ENCODE data around the gene TFF3.
"Not testable (repeated sequence)": the region's sequence is repeated elsewhere in the genome, so short reads cannot be mapped to it uniquely, and the experiment has no call there.

TFF3 gene

GRCh38 chr21:42295845-42296244 is 19.4 kb downstream of the TFF3 start:
- in situ Hi-C loops (cut with MboI; ENCODE audit: low pct_unique_long_range_greater_than_20kb, low sequenced_read_pairs): no loop called here
- DNase-seq: no peak

DNA sequence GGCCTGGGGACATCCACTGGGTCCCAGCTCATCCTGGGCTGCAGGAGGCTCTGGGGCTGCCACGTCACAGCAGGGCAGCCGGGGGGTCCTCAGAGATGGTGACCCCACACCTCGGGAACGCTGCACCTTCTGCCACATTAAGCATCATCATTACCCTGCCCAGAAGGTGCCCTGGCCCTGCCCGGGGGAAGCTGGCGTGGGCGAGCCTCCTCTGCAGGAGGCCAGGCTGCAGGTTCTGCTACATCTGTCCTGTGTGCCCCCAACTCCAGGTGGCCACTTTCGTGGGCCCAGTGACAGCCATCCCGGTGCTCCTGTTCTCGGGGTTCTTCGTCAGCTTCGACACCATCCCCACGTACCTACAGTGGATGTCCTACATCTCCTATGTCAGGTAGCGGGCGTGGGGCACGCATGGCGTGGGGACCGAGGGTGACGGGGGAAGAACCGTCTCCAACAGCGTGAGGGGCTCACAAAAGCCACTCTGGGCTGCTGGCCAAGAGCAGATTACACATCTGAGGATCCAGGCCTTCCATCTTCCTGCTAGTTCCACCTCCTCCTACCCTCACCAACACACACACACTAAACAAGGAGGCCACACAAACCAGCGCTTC is 20.8 kb downstream of the TFF3 start:
- in situ Hi-C loops (cut with MboI; ENCODE audit: low pct_unique_long_range_greater_than_20kb, low sequenced_read_pairs): no loop called here
- DNase-seq: no peak

DNA sequence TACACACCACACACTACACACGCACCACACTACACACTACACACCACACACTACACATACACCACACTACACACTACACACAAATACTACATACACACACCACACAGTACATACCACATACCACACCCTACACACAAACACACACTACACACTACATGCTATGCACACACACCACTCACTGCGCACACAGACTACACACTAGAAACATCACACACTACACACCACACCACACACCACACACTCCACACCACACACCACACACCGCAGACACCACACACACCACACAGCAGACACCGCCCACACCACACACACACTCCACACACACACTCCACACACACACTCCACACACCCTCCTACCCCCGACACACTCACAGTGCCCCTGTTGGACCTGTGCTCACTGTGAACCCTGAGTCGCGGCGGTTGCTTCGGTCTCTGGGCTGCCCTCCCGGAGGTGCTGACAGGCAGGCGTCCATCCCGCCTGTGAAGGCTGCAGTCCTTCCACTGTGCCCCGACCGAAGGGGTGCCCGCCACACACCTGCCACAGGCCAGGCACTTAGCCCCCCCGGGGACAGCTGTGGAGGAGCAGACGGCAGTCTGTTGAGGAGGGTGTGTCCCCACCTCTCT is 21.4 kb downstream of the TFF3 start:
- no peak for DNase-seq
- in situ Hi-C loops (cut with MboI; ENCODE audit: low pct_unique_long_range_greater_than_20kb, low sequenced_read_pairs): no loop called here

DNA sequence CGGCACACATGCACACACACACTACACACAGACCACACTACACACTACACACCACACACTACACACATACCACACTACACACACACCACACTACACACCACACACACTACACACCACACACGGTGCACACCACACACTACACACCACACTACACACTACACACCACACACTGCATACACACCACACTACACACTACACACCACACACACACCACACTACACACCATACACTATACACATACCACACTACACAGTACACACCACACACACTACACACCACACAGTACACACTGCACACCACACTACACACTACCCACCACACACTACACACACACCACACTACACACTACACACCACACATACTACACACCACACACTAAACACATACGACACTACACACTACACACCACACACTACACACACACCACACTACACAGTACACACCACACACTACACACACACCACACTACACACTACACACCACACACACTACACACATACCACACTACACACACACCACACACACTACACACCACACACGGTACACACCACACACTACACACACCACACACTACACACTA is 22.6 kb downstream of the TFF3 start:
- DNase-seq; in situ Hi-C loops (cut with MboI; ENCODE audit: low pct_unique_long_range_greater_than_20kb, low sequenced_read_pairs): not testable (repeated sequence)

DNA sequence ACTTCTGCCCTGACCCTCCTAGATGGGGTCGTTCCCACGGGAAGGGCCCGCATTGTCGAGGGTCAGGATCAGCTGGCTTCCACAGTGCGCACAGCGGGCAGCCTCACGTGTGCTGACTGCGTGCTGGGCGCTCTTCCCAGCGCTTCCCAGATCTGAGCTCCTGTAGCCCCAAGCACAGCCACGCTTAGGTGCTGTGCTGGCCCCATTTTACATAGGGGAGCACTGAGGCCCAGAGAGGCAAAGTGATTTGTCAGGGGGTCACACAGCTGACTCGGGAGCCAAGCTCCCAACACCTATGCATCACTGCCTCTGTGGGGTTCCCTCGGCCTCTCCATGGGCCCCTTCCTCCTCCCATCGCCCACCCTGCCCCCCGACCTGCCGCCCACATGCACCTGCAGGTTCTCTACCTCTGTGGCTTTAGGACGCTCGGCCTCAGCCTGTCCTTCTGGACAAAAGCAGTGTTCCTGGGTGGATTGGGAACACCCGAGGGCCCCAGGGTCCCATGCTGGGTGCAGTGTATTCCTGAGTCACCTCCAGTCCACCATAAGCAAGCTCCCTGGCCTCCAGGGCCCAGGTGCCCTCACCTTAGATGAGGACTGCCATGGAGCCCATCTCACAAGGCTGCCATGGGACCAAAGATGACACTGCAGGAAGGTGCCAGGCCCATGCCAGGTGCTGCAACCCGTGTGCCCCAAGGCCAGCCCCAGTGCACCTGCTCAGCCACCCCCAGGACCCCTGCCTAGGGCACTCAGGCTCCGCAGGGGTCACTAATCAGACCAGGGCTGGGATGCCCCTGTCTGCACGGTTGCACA is 23.3 kb downstream of the TFF3 start:
- in situ Hi-C loops (cut with MboI; ENCODE audit: low pct_unique_long_range_greater_than_20kb, low sequenced_read_pairs): no loop called here

GRCh38 chr21:42291003-42291750 is 24.0 kb downstream of the TFF3 start:
- DNase-seq: no peak
- in situ Hi-C loops (cut with MboI; ENCODE audit: low pct_unique_long_range_greater_than_20kb, low sequenced_read_pairs): no loop called here

More for the DNA sequence above, 23.3 kb downstream of the TFF3 start:
- no peak for DNase-seq

DNA sequence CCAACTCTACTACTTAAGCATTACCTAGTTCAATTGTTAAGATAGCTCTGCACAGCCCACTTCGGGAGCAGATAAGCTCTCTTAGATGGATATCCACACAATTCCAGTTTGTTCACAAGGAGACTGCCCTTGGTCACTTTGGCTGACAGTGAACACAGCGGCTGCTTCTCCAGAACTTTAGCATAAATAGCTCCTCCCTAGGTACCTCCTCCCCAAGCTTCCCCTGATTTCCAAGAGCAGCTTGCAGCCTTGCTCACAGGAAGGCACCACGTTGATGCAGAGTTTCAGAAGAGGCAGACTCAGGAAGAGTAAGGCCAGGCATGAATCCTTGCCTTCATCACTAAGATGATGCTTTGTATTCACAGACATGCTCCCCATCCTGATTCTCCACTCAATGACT is 24.7 kb downstream of the TFF3 start:
- DNase-seq: no peak
- in situ Hi-C loops (cut with MboI; ENCODE audit: low pct_unique_long_range_greater_than_20kb, low sequenced_read_pairs): no loop called here

GRCh38 chr21:42289926-42290325 is 25.3 kb downstream of the TFF3 start:
- in situ Hi-C loops (cut with MboI; ENCODE audit: low pct_unique_long_range_greater_than_20kb, low sequenced_read_pairs): no loop called here
- DNase-seq: peak; percentile 48

GRCh38 chr21:42288962-42289361 is 26.2 kb downstream of the TFF3 start:
- in situ Hi-C loops (cut with MboI; ENCODE audit: low pct_unique_long_range_greater_than_20kb, low sequenced_read_pairs): no loop called here
- DNase-seq: no peak

DNA sequence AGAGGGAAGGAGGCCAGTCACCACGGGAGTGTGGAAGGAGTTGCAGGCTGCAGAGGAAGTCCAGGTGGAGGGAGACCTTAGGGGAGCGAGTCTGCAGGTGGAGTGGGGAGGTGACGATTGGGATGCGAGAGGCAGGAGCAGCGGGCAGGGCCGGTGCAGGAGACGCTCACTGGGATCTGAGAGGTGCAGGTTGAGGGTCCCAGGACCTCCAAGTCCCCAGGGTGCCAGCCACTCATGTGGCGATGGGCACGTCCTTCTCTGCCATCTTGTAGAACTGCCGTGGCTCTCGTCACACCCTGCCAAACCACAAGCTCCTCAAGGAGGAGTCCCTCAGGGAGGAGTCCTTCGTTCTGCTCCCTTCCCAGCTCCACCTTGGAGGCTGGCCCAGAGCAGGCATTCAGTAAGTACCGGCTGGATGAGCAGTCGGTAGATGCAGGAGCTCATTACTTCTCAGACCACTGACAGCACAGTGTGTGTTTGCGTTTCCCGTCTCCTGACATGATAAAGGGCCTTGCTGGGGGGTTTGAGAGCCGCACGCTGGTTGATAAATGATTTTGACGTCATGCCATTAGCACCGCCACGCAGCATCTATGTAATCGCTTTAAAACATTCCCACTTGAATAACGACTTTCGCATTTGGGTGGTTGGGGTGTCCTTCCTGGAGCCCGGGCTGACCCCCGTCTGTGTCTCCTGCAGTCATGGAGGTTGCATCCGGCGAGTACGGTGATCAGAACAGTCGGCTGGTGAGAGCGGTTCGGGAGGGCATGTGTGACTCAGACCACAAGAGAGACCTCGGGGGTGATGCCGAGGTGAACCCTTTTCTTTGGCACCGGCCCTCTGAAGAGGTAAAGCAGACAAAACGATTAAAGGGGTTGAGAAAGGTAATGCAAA is 27.8 kb downstream of the TFF3 start:
- DNase-seq: no peak
- in situ Hi-C loops (cut with MboI; ENCODE audit: low pct_unique_long_range_greater_than_20kb, low sequenced_read_pairs): no loop called here

- in situ Hi-C loops (cut with MboI; ENCODE audit: low pct_unique_long_range_greater_than_20kb, low sequenced_read_pairs): no loop called here
- DNase-seq: no peak
Observed at GRCh38 chr21:42286416-42286815, 28.8 kb downstream of the TFF3 start.

GRCh38 chr21:42285569-42286245 is 29.5 kb downstream of the TFF3 start:
- in situ Hi-C loops (cut with MboI; ENCODE audit: low pct_unique_long_range_greater_than_20kb, low sequenced_read_pairs): no loop called here
- DNase-seq: no peak

GRCh38 chr21:42282715-42283114 is 32.5 kb downstream of the TFF3 start:
- in situ Hi-C loops (cut with MboI; ENCODE audit: low pct_unique_long_range_greater_than_20kb, low sequenced_read_pairs): no loop called here
- no peak for DNase-seq

GRCh38 chr21:42282021-42282420 is 33.2 kb downstream of the TFF3 start:
- in situ Hi-C loops (cut with MboI; ENCODE audit: low pct_unique_long_range_greater_than_20kb, low sequenced_read_pairs): no loop called here
- no peak for DNase-seq

DNA sequence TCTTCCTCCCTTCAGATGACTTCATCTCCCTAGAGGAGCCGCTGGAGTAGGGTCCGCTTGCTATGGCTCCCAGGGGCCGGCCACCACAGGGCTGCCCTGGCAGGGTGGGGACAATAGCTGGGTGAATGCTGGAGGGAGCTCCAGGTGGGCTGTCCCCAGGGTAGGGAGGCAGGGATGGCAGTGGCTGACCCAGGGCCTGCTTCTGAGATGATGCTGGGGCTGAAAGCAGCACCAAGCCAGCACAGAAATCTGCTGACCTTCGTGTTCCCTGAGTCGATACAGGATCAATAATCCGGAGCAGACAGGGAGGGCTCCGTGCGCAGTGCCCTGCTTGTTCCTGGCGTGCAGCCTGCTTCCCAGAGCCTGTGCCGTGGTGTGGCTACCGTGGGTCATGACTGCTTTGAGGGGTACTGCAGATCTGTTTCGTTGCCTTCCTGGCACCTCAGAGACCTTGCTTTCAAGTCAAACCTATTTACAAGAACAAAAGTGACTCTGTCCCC is 34.0 kb downstream of the TFF3 start:
- in situ Hi-C loops (cut with MboI; ENCODE audit: low pct_unique_long_range_greater_than_20kb, low sequenced_read_pairs): no loop called here

GRCh38 chr21:42280356-42281180 is 34.6 kb downstream of the TFF3 start:
- in situ Hi-C loops (cut with MboI; ENCODE audit: low pct_unique_long_range_greater_than_20kb, low sequenced_read_pairs): no loop called here
- no peak for DNase-seq

More for the DNA sequence above, 34.0 kb downstream of the TFF3 start:
- no peak for DNase-seq

DNA sequence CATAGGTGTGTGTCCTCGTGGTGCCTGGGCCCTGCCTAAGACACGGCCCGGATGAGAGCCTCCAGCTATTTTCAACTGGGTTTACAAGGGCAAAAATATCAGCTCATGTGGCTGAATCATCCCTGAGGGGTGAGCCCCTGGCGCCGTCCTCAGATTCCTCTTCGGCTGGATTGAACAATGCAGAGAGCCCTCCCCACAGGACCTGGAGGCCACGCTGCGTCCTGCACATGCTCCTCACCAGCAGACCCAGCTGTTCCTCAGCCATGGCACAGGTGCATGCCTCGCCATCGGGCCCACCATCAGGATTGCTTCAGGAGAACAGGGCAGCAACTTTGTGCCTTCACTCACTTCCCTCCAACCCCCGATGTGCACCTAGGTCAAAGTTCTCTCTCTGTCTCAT is 35.3 kb downstream of the TFF3 start:
- in situ Hi-C loops (cut with MboI; ENCODE audit: low pct_unique_long_range_greater_than_20kb, low sequenced_read_pairs): no loop called here
- DNase-seq: no peak
